HUES6 (cell line): Measurements from ENCODE around the gene STAT5A.
"Not testable (repeated sequence)": the region's sequence is repeated elsewhere in the genome, so short reads cannot be mapped to it uniquely, and the experiment has no call there.

Experiments
- H3K27ac ChIP-seq: 2 replicates; pipeline ENCODE4 v1.7.0; 2013; ENCODE audit warnings: low read depth, mild to moderate bottlenecking, low read length, inconsistent platforms
- H3K27me3 ChIP-seq: 2 replicates; pipeline ENCODE4 v1.6.1; 2013; ENCODE audit warnings: low read length; ENCODE audit not compliant: control insufficient read depth, insufficient read depth
- H3K36me3 ChIP-seq: 2 replicates; pipeline ENCODE4 v1.6.1; 2013; ENCODE audit warnings: low read length; ENCODE audit not compliant: control insufficient read depth, insufficient read depth
- H3K4me1 ChIP-seq: 2 replicates; pipeline ENCODE4 v1.6.1; 2013; ENCODE audit warnings: low read length; ENCODE audit not compliant: control insufficient read depth, insufficient read depth
- H3K4me3 ChIP-seq: 2 replicates; pipeline ENCODE4 v1.5.1; 2013; ENCODE audit warnings: low read depth, low read length
- H3K9ac ChIP-seq: one replicate; pipeline ENCODE4 v1.6.1; 2013; ENCODE audit warnings: mild to moderate bottlenecking, low read length
- H3K9me3 ChIP-seq: 2 replicates; pipeline ENCODE4 v1.6.1; 2013; ENCODE audit warnings: low read depth, low read length; ENCODE audit not compliant: control insufficient read depth, insufficient read depth

Gene STAT5A

GRCh38 chr17:42286411-42287221 lies 1.7 kb upstream of the STAT5A start:
- H3K36me3 ChIP-seq, result no peaks in the 10 kb centered on the region

DNA sequence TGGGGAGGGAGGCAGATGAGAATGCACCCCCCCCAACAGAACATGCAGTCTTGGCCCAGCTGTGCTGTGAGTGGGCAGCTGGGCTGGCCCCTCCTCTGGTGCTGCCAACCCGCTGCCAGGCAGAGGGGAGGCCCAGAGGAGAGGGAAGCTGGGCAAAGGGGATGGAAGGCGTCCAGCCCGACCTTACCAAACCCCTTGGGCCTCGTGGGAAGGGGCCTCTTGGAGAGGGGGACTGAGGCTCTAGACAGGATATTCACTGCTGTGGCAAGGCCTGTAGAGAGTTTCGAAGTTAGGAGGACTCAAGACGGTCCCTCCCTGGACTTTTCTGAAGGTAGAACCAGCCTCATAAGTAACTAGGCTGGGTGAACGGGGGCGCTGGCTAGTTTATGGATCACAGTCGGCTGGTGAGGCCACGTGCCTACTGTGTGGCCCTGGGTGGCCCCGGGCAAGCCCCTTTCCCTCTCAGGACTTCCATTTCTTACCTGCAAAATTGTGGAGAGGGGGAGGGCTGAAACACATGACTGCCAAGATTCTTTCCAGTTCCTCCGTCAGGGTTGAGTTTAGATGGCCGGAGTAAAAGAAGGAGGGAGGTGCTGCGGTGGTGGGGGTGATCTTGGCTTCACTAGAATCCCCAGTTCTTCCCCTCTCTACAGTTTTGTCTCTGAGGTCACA lies 857 bp upstream of the STAT5A start:
- H3K9ac ChIP-seq, result no peak overlapping the region
- H3K9me3 ChIP-seq, result no peaks in the 10 kb centered on the region
- H3K4me3 ChIP-seq, result peak overlapping the region; percentile 54
- H3K4me1 ChIP-seq, result peaks cover 27% of the 10 kb centered on the region
- peaks cover 37% of the 10 kb centered on the region for H3K27me3 ChIP-seq
- H3K27ac ChIP-seq, result no peak overlapping the region
- H3K36me3 ChIP-seq, result no peaks in the 10 kb centered on the region

More at GRCh38 chr17:42286411-42287221, 1.7 kb upstream of the STAT5A start:
- Histone ChIP-seq H3K9me3 (no peaks in the 10 kb centered on the region), H3K4me1 (peaks cover 27% of the 10 kb centered on the region), H3K27me3 (peaks cover 37% of the 10 kb centered on the region), H3K27ac (no peak overlapping the region), H3K9ac (no peak overlapping the region), H3K4me3 (no peak overlapping the region)

DNA sequence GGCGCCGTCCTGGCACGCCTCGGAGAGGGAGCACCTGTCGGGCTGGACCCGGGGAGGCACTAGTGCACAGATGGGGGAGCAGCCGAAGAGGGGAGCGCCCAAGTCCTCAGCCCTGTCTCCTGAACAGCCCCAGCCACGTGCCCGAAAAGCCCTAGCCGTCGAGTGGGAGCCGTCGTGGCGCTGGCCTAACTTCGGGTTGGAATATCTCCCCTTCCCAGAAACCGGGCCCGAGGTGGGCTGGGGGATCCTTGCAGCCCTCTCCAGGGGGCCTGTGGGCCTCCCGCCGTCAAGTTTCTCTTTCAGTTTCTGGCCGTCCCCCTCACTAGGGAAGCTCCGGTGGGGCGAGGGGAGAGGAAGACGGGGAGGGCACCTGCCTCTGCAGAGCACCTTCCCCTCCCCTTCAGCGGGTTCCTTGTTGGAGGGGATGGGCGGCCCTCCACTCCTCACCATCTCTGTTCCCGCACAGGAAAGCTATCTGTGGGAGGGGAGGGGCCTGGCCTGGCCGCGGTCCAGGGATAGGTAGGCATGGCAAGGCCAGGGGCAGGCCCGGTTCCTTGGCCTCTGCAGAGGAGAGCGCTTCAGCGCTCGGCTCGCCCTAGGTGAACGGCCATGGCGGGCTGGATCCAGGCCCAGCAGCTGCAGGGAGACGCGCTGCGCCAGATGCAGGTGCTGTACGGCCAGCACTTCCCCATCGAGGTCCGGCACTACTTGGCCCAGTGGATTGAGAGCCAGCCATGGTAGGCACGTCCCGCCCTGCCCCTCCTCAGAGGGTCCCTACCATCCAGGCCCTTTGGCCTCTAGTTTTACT lies 709 bp downstream of the STAT5A start:
- Histone ChIP-seq H3K27ac (no peak overlapping the region), H3K9ac (no peak overlapping the region), H3K36me3 (no peaks in the 10 kb centered on the region), H3K4me1 (peaks cover 20% of the 10 kb centered on the region), H3K9me3 (no peaks in the 10 kb centered on the region), H3K27me3 (peaks cover 37% of the 10 kb centered on the region), H3K4me3 (peak overlapping the region; percentile 54)

DNA sequence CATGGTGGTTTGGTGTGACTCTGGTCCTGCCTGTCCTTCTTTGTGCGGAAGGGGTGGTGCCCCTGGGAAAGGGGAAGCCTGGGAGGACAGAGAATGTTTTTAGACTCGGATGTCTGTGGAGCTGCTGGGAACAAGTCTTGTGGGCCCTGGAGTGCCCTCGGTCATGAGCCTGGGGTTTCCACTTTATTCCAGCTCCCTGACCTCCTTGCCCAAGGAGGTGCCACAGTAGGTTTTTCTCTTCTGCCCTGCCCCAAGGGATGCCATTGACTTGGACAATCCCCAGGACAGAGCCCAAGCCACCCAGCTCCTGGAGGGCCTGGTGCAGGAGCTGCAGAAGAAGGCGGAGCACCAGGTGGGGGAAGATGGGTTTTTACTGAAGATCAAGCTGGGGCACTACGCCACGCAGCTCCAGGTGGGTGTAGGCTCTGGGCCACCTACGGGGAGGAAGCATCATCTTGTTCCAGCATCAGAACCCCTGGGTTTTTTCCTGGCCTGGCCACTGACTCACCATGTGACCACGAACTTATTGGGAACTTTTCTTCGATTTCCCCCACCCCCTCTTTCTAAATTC lies 1.4 kb downstream of the STAT5A start:
- Histone ChIP-seq H3K4me3 (no peak overlapping the region), H3K27me3 (peaks cover 37% of the 10 kb centered on the region), H3K9me3 (no peaks in the 10 kb centered on the region), H3K9ac (no peak overlapping the region), H3K27ac (no peak overlapping the region), H3K4me1 (peaks cover 20% of the 10 kb centered on the region), H3K36me3 (no peaks in the 10 kb centered on the region)

GRCh38 chr17:42290577-42290976 lies 2.3 kb downstream of the STAT5A start:
- Histone ChIP-seq H3K36me3 (no peaks in the 10 kb centered on the region), H3K9me3 (no peaks in the 10 kb centered on the region), H3K4me3 (no peak overlapping the region), H3K27ac (no peak overlapping the region), H3K9ac (no peak overlapping the region), H3K4me1 (peaks cover 20% of the 10 kb centered on the region), H3K27me3 (peaks cover 37% of the 10 kb centered on the region)

DNA sequence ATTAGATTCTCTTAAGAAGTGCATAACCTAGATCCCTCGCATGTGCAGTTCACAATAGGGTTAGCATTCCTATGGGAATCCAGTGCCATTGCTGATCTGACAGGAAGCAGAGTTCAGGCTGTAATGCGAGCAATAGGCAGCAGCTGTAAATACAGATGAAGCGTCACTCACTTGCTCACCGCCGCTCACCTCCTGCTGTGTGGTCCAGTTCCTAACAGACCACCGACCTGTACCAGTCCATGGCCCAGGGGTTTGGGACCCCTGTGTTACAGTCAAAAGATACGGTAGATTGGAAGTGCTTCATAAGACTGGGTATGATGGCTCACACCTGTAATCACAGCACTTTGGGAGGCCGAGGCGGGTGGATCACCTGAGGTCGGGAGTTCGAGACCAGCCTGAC lies 2.8 kb downstream of the STAT5A start:
- Histone ChIP-seq H3K27ac (no peak overlapping the region), H3K27me3 (peaks cover 37% of the 10 kb centered on the region), H3K9ac (no peak overlapping the region), H3K9me3 (no peaks in the 10 kb centered on the region), H3K4me3 (no peak overlapping the region), H3K36me3 (no peaks in the 10 kb centered on the region), H3K4me1 (peaks cover 20% of the 10 kb centered on the region)

- Histone ChIP-seq H3K9ac (no peak overlapping the region), H3K27ac (no peak overlapping the region), H3K4me3 (no peak overlapping the region), H3K4me1 (no peaks in the 10 kb centered on the region), H3K27me3 (peaks cover 8% of the 10 kb centered on the region; the same call in 1 of the 2 replicates), H3K9me3 (no peaks in the 10 kb centered on the region), H3K36me3 (no peaks in the 10 kb centered on the region)
Measured at GRCh38 chr17:42294469-42295398, 6.4 kb downstream of the STAT5A start.

GRCh38 chr17:42296012-42296411 lies 7.7 kb downstream of the STAT5A start:
- H3K36me3 ChIP-seq, result no peaks in the 10 kb centered on the region; the same call in 1 of the 2 replicates
- H3K27me3 ChIP-seq, result no peaks in the 10 kb centered on the region
- H3K4me3 ChIP-seq, result no peak overlapping the region
- no peaks in the 10 kb centered on the region for H3K9me3 ChIP-seq
- no peak overlapping the region for H3K27ac ChIP-seq
- H3K9ac ChIP-seq, result no peak overlapping the region
- no peaks in the 10 kb centered on the region for H3K4me1 ChIP-seq

- H3K4me3 ChIP-seq, H3K27ac ChIP-seq, H3K27me3 ChIP-seq, H3K9me3 ChIP-seq, H3K4me1 ChIP-seq, H3K36me3 ChIP-seq, H3K9ac ChIP-seq: not testable (repeated sequence)
Measured at GRCh38 chr17:42297775-42298174, 9.5 kb downstream of the STAT5A start.

DNA sequence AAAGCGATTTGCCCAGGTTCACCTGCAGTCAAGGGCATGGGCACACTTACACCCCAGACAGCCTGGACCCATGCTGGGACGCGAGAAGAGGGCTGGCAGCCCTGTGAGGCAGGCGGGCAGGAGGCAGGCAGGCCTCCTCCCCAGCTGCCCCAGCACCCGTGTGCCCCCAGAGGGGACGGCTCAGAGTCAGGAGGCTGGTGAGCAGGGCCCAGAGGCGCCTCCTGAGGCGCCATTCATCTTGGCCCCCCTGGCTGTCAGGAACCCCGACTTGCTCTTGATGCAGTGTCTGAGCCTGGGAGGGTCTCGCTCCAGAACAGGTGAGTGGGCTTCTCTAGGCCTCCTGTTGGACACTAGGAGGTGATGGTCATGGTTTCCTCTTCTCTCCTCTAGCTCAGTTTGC lies 11.1 kb downstream of the STAT5A start:
- H3K36me3 ChIP-seq, H3K4me1 ChIP-seq, H3K9ac ChIP-seq, H3K27me3 ChIP-seq, H3K9me3 ChIP-seq, H3K4me3 ChIP-seq, H3K27ac ChIP-seq: not testable (repeated sequence)
